Measurements from ENCODE around the gene UCK1. TPM values are rescaled to one million over a fixed set of nuclear protein-coding genes. Genes with fewer than 3 reads are reported as not detected.

Gene UCK1
- total and polyA plus RNA-seq, 2 of the 13 experiments (the other 11 are each of a cell fraction or from before 2014, with no cell fraction given) = 11.0 to 24.1 TPM

DNA sequence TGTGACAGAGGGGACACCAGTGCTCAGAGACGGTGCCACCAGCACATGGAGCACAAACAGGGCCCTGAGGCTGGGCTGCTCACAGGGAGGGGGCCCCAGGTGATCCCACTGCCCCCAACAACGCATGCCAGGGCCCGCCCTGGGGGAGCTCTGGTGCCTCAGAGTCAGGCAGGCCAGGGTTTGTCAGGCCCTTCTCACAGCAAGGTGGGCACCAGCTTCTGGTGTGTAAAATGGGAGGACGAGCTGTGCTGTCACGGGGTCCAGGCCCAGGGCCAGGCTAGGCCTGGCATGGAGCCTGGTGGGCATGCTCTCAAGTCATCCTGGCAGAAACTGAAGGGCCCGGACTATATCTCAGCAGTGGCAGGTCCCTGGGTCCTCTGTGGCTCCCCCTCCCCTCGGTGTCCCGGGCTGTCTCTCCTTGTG lies 48.7 kb upstream of the UCK1 start:
- no CpG with 5 or more reads among the region's 8 CpGs for WGBS (ENCODE audit: low lambda C conversion rate)
- no peak for TF ChIP-seq SP1 (IDR thresholded peaks at IDR 0.05)
- no peak for TF ChIP-seq SP1 (CRISPR knock-in tag; IDR thresholded peaks at IDR 0.05)
- TF ChIP-seq, protein P1, sequence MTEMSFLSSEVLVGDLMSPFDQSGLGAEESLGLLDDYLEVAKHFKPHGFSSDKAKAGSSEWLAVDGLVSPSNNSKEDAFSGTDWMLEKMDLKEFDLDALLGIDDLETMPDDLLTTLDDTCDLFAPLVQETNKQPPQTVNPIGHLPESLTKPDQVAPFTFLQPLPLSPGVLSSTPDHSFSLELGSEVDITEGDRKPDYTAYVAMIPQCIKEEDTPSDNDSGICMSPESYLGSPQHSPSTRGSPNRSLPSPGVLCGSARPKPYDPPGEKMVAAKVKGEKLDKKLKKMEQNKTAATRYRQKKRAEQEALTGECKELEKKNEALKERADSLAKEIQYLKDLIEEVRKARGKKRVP (CRISPR knock-in tag; IDR thresholded peaks at IDR 0.05) = no peak
- TF ChIP-seq ZFP90 (CRISPR knock-in tag; IDR thresholded peaks at IDR 0.05; ENCODE audit: borderline replicate concordance) = no peak
- TF ChIP-seq ZNF264 (CRISPR knock-in tag; IDR thresholded peaks at IDR 0.05) = no peak
- no peak for TF ChIP-seq ZNF513 (CRISPR knock-in tag; conservative IDR thresholded peaks at IDR 0.05)
- Histone ChIP-seq H2AFZ (ENCODE audit: low read length) (no peak overlapping the region), H3K79me2 (ENCODE audit: insufficient read depth, low read length) (no peaks in the 10 kb centered on the region), H3K27me3 (ENCODE audit: control insufficient read depth in 1 of 2, insufficient read depth in 2 of 2, low read length in 2 of 2) (no peaks in the 10 kb centered on the region), H3K4me1 (ENCODE audit: insufficient read depth, low read length) (0 out of 2 replicates have a peak, but pooled peaks cover under 1% of the 10 kb centered on the region), H3K4me2 (ENCODE audit: low read depth, low read length) (no peak overlapping the region), H4K20me1 (ENCODE audit: insufficient read depth, low read length) (no peaks in the 10 kb centered on the region), H3K4me3 (replicated peaks in 1 of 3; ENCODE audit: insufficient read depth in 1 of 3, low read depth in 2 of 3, low read length in 3 of 3) (no peak overlapping the region), H3K27ac (ENCODE audit: extremely low read length, insufficient read depth, low read length) (no peak overlapping the region), H3K9ac (ENCODE audit: insufficient read depth, low read depth, low read length) (no peak overlapping the region), H3K9me3 (ENCODE audit: low read length) (no peaks in the 10 kb centered on the region), H3K36me3 (replicated peaks in 1 of 2; ENCODE audit: control insufficient read depth in 1 of 2, insufficient read depth in 2 of 2, low read length in 2 of 2) (peaks cover 9 to 53% of the 10 kb centered on the region in 2 experiments; a peak in 4 of 5 replicates)
- ChIA-PET CTCF (ENCODE audit: low intra/inter-chr PET ratio, low total read pairs) (no interaction called here), POLR2A (interaction anchor here (0.6 kb wide), 1 partner anchor 165 kb away, joined by 3 read pairs; no protein-coding TSS in a partner anchor)
- intact Hi-C loops (cut with micrococcal nuclease; ENCODE audit: unreplicated experiment) (no loop called here), in situ Hi-C loops (cut with HindIII; ENCODE audit: extremely low pct_ligation_motif_present, low pct_unique_long_range_greater_than_20kb) (loop anchor here (25.0 kb wide), 1 partner anchor 658 kb away; no protein-coding TSS in a partner anchor)
- FAIRE-seq (no peak), ATAC-seq (no peak), DNase-seq (ENCODE audit: low spot score) (no peak)
- BruUV-seq (replicated peaks) = no TSS peak

Data from HepG2 (cell line).